Erythroblast (primary cell): ENCODE data around the gene SLC1A5.

ENCODE experiments used
- GATA1 ChIP-seq: IDR thresholded peaks from 2 replicates; pipeline ENCODE4 v1.6.1; 2011; ENCODE audit warnings: low read depth, mild to moderate bottlenecking, control low read depth, low read length, moderate library complexity
- POLR2A ChIP-seq: IDR thresholded peaks from 2 replicates; pipeline ENCODE4 v1.6.1; 2011; ENCODE audit warnings: mild to moderate bottlenecking, low read length

GRCh38 chr19:46759817-46760333, 28.5 kb downstream of the SLC1A5 start:
- TF ChIP-seq POLR2A = no peak
- TF ChIP-seq GATA1 = no peak
